Measurements from ENCODE around the gene RTN4R. TPM values are rescaled to one million over a fixed set of nuclear protein-coding genes. Genes with fewer than 3 reads are reported as not detected.
A peak's percentile ranks its signal among the peaks of the same experiment; 100 is the strongest.

RTN4R gene
- total and polyA plus RNA-seq, 9 of the 15 experiments (the other 6 are each of a cell fraction or from before 2014, with no cell fraction given), result 0.04 to 2.8 (median 1.4) TPM; not detected in 3

DNA sequence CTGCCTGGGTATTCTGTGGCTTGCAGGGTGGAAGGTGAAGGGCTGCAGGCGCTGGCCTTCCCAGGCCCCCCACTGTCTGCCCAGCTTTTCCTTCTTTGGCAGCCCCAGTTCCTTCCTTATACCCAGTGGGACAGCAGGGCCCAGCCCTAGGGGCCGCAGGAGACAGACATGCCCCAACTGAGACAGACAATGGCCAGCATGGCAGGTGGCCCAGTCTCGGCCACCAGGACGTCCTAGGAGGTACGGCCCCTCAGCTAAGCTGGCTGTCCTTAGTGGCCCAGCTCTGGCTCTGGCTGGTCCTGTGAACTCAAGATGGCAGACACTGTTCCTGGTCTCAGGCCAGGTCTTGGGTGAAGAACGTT lies 35.9 kb downstream of the RTN4R start (continued):
- TF ChIP-seq, protein P1, sequence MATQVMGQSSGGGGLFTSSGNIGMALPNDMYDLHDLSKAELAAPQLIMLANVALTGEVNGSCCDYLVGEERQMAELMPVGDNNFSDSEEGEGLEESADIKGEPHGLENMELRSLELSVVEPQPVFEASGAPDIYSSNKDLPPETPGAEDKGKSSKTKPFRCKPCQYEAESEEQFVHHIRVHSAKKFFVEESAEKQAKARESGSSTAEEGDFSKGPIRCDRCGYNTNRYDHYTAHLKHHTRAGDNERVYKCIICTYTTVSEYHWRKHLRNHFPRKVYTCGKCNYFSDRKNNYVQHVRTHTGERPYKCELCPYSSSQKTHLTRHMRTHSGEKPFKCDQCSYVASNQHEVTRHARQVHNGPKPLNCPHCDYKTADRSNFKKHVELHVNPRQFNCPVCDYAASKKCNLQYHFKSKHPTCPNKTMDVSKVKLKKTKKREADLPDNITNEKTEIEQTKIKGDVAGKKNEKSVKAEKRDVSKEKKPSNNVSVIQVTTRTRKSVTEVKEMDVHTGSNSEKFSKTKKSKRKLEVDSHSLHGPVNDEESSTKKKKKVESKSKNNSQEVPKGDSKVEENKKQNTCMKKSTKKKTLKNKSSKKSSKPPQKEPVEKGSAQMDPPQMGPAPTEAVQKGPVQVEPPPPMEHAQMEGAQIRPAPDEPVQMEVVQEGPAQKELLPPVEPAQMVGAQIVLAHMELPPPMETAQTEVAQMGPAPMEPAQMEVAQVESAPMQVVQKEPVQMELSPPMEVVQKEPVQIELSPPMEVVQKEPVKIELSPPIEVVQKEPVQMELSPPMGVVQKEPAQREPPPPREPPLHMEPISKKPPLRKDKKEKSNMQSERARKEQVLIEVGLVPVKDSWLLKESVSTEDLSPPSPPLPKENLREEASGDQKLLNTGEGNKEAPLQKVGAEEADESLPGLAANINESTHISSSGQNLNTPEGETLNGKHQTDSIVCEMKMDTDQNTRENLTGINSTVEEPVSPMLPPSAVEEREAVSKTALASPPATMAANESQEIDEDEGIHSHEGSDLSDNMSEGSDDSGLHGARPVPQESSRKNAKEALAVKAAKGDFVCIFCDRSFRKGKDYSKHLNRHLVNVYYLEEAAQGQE (IDR thresholded peaks at IDR 0.05; ENCODE audit: borderline replicate concordance), result no peak
- TF ChIP-seq, protein P1 (CRISPR knock-in tag; IDR thresholded peaks at IDR 0.05; ENCODE audit: low read depth), result peak; percentile 39; the same call in 1 of the 2 replicates
- TF ChIP-seq CHD4 (IDR thresholded peaks at IDR 0.05; ENCODE audit: insufficient read depth, insufficient replicate concordance, low read depth, low read length, poor library complexity, severe bottlenecking) (no peak), ZNF232 (CRISPR knock-in tag; IDR thresholded peaks at IDR 0.05) (no peak), L3MBTL2 (IDR thresholded peaks at IDR 0.05) (no peak), SMAD1 (IDR thresholded peaks at IDR 0.05; ENCODE audit: low read depth, low read length, partially characterized antibody) (no peak), PHTF2 (CRISPR knock-in tag; IDR thresholded peaks at IDR 0.05) (no peak), SPI1 (IDR thresholded peaks at IDR 0.05; ENCODE audit: borderline replicate concordance, low read depth, low read length) (no peak), ATF7 (IDR thresholded peaks at IDR 0.05) (no peak), ZNF224 (CRISPR knock-in tag; IDR thresholded peaks at IDR 0.05) (no peak), KLF10 (CRISPR knock-in tag; IDR thresholded peaks at IDR 0.05) (no peak), PURB (CRISPR knock-in tag; IDR thresholded peaks at IDR 0.05; ENCODE audit: low read depth) (peak; percentile 63; the same call in 1 of the 2 replicates)
- TF ChIP-seq, protein P2, sequence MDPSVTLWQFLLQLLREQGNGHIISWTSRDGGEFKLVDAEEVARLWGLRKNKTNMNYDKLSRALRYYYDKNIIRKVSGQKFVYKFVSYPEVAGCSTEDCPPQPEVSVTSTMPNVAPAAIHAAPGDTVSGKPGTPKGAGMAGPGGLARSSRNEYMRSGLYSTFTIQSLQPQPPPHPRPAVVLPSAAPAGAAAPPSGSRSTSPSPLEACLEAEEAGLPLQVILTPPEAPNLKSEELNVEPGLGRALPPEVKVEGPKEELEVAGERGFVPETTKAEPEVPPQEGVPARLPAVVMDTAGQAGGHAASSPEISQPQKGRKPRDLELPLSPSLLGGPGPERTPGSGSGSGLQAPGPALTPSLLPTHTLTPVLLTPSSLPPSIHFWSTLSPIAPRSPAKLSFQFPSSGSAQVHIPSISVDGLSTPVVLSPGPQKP (CRISPR knock-in tag; IDR thresholded peaks at IDR 0.05), result no peak
- TF ChIP-seq, protein P3, sequence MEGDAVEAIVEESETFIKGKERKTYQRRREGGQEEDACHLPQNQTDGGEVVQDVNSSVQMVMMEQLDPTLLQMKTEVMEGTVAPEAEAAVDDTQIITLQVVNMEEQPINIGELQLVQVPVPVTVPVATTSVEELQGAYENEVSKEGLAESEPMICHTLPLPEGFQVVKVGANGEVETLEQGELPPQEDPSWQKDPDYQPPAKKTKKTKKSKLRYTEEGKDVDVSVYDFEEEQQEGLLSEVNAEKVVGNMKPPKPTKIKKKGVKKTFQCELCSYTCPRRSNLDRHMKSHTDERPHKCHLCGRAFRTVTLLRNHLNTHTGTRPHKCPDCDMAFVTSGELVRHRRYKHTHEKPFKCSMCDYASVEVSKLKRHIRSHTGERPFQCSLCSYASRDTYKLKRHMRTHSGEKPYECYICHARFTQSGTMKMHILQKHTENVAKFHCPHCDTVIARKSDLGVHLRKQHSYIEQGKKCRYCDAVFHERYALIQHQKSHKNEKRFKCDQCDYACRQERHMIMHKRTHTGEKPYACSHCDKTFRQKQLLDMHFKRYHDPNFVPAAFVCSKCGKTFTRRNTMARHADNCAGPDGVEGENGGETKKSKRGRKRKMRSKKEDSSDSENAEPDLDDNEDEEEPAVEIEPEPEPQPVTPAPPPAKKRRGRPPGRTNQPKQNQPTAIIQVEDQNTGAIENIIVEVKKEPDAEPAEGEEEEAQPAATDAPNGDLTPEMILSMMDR (IDR thresholded peaks at IDR 0.05 in 2 of 3, conservative IDR thresholded peaks at IDR 0.05 in 1 of 3; ENCODE audit: insufficient read depth in 2 of 3, low read depth in 1 of 3, low read length in 3 of 3), result no peak

All from K562 (cell line).